ENCODE data around the gene NDUFS2.
A peak's percentile ranks its signal among the peaks of the same experiment; 100 is the strongest.

NDUFS2 gene

DNA sequence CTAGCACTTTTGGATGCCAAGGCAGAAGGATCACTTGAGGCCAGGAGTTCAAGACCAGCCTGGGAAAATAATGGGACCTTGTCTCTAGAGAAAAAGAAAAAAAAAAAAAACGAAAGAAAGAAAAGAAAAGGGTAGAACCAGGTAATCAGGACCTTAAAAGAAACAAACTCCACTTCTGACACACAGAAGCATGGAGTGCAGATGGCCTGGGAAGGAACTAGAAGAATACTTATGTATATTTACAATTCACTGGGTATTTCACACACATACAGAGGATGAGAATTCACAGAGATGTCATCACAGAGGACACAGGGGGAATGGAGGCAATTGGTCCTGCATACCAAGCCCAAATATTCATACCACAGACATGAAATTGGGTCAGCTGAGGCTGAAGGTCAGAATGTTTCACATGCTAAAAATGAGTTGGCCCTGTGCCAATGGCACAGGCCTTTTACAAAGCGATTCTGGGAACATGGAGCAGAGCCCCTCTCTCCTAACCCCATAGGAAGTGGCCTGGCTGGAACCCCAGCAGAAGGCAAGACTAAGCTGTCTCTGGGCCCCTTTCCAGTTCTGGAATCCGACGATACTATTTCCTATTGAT, 29.3 kb upstream of the NDUFS2 start:
- DNase-seq = no peak

GRCh38 chr1:161173711-161174110, 28.5 kb upstream of the NDUFS2 start:
- DNase-seq = no peak

DNA sequence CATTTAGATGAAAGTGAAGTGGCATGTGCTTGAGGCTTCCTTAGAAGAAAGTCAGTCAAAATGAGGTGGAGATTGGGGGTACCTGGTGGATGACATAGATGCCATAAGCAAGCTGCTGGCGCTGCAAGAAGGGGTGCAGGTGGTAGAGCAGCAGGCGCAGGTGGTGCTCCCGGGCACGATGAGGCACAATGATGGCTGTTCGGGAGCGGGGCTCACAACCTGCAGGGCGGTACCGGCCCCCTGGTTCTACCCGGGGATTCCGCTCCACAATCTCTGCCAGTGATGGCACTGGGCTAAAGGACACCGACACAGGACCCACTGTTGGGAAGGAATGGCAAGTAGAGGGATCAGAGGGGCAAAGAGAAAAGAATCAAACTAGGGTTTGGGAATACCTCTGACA, 27.3 kb upstream of the NDUFS2 start:
- DNase-seq = no peak

- DNase-seq = no peak
Measured at GRCh38 chr1:161175771-161176453, 26.3 kb upstream of the NDUFS2 start.

DNA sequence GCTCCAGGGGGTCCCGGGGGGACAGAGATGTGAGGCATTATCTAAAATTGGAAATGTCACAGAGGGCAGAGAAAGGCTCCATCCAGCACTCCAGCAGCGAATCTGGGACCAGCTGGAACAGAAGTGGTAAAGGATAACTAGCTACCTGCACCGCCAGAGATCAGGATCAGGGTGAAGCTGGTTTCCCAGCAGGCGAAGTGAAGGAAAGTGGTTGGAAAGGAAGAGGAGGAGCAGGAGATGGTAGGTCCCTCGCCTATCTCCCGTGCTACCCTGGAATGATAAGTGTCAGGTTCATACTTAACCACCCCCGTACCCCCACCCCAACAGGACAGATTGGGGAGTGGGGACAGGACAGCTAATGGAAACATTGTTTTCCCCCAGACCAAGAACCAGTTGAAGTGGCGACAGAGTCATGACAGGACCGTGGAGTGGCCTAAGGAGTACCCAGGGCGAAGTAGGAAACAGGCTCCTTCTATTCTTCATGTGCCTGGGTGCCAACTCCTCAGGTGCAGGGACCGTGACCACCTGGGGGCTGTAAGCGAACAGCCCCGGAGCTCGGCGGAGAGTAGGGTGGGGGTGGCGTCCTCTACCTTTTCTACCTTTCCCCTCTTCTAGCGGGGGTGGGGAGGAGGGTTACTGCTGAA, 25.6 kb upstream of the NDUFS2 start:
- DNase-seq = no peak

DNA sequence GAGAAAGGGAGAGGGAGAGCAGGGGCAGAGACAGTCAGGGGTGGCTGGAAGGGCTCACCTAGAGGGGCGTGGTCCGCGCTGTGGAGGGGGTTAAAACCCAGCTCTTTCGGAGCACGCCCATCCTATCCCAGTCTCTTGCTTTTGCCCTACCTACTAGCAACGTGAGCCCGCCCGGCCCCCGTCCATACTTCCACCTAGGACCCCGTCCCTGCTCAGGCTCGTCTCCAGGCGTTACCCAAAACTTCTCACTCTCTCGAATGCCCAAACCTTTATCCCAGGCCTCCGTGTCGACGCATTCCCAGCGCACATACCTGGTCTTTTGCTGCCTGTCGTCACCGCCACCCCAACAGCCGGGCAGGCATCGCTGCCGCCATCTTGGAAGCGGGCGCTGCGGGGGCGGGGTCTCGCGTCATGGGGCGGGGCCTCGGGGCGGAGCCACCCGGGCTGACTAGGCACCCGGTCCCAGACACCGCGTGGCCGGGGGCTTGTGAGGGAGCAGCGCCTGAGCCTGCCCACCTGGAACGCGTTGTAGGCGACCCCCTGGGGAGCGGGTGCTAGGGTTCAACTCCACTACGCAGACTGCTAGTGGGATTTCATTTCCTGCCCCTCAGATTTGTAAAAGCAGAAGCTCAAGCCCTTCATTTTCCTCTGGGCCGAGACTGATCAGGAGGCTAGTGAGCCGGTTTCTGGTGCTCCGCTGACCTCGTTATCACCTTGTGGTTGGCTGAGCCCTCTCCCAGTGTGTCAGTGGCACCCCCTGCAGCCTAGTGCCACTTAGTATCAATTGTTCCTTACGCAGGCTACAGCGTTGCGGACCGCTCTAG, 24.8 kb upstream of the NDUFS2 start, which contains the start of gene B4GALT3:
TSS of gene B4GALT3 (minus strand) at position 396 of the 824 bp plus-strand sequence. CDS start 1,447 bp downstream, outside the sequence.
- DNase-seq = peak; percentile 88

DNA sequence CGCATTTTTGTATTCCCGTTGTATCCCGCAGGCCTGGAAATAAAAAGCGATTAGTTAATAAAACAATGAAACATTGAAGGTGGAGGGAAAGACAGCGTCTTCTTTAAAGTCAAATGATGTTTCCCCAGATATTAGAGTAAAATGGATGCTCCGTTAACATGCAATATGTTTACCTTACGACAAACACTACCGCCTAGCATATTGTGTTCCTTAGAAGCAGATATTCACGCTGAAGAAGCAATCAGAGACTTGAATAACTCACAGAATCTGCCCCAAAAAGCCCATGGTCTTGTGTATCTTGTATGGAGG, 24.3 kb upstream of the NDUFS2 start:
- DNase-seq = no peak

DNA sequence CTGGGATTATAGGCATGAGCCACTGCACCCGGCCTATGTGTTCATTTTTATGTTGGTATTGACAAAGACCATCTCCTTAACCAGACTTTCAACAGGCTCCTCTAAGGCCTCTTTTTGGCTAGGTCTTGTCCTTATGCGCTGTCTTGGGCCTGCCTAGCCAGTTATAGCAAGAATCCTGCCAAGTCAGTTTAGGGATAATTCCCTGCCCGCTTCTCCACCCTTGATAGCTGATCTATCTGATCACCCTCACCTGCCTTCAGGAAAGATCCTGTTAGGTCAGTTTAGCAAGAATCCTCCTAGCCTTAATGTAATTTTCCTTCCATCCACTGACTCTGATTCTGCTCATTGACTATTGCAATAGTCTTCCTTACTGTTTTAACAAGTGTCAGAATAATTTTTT, 22.5 kb upstream of the NDUFS2 start:
- no peak for DNase-seq

GRCh38 chr1:161180639-161181038, 21.5 kb upstream of the NDUFS2 start:
- no peak for DNase-seq

DNA sequence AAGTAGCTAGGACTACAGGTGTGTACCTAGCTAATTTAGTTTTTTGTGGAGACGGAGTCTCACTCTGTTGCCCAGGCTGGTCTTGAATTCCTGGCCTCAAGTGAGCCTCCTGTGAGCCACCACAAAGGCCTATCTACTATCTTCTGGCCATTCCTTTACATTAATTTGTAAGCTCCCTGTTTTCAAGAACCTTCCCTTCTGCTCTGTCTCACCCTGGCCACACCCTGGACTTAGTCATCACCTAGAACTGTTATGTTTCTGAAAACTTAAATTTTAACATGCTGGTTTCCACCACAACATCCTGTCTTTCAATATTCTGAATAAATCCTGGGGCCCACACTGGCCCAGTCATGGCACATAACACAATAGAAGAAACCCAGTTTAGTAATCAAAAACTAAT, 20.0 kb upstream of the NDUFS2 start:
- no peak for DNase-seq

DNA sequence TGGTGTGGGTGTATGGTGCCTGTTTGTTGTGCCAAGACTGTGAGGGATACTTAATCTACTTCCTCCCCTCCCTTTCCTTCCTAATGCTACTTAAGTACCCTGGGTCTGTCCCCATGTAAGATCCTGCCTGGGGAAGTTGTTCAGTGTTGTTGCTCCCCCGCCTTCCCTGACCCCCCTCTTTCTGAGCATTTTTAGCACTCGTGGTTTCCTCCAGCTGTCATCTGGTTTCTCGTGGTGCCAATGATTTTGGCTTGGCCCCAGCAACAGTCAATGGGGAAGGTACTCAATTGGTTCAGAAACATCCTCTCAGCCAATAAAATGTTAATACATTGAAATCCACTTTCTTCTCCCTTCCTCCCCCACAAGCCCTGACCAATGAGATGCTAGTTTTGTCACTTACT, 16.9 kb upstream of the NDUFS2 start:
- peak; percentile 81 for DNase-seq

DNA sequence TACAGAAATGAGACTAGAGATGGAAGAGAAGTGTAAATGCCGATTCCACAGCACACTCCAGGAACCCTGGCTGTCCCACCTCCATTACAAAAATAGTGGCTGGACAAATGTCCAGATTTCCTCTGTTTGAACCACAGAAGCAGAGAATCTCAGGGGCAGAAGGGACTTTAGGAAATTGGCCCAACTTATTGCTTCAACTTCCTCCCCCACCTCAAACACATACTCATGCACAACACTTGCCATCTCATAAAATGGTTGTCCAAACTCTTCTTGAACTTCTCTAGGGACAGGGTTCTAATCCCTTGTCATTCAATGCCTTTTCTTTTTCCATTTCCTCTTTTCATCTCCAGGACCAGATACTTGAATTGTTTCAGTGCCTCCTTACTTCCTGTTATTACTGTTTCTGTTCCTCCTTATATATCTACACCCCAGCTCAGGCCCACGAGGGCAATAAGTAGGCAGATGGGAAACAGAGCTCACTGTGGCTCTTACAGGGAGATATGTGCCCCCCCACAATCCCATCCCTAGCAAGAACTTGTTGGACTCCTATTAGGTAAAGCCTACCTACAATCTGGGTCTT, 16.3 kb upstream of the NDUFS2 start:
- DNase-seq = no peak

- no peak for DNase-seq
Measured at GRCh38 chr1:161187311-161187710, 14.9 kb upstream of the NDUFS2 start.

- no peak for DNase-seq
Measured at GRCh38 chr1:161188381-161188780, 13.8 kb upstream of the NDUFS2 start.

DNA sequence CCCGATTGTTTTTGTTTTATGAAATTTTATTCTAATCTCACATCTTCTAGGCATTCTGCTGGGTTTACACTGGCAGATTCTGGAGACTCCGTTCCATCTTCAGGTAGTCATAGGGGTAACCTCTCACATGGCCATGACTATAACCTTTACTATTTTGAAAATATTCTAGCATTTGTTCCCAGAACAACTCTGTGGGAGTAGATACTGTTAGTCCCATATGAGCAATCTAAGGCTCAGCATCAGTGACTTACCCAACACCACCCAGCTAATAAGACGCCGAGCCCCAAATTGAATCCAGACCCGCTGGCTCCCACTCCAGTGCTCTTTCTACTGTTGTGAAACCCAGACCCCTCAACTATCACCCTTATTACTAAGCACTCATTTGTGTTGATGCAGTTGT, 13.1 kb upstream of the NDUFS2 start:
- DNase-seq = no peak

GRCh38 chr1:161190962-161191521, 11.1 kb upstream of the NDUFS2 start:
- DNase-seq = no peak

DNA sequence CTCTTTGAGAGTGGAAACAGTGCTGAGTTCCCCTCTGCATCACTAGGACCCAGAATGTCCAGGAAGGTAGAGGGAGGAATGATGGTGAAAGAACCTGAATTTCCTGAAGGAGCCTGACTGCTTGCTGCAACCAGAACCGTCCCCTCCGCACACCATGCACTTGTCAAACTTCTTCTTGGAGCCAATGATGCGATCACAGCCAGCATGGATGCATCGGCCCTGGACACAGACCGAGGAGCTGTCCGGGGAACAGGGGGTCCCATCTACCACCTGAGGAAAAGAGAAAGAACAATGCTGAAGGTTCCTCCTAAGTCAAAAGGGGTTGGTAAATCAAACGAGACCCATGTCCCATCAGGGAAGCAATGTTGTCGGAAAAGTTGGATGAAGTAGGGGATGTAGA, 10.2 kb upstream of the NDUFS2 start:
- DNase-seq = no peak

DNA sequence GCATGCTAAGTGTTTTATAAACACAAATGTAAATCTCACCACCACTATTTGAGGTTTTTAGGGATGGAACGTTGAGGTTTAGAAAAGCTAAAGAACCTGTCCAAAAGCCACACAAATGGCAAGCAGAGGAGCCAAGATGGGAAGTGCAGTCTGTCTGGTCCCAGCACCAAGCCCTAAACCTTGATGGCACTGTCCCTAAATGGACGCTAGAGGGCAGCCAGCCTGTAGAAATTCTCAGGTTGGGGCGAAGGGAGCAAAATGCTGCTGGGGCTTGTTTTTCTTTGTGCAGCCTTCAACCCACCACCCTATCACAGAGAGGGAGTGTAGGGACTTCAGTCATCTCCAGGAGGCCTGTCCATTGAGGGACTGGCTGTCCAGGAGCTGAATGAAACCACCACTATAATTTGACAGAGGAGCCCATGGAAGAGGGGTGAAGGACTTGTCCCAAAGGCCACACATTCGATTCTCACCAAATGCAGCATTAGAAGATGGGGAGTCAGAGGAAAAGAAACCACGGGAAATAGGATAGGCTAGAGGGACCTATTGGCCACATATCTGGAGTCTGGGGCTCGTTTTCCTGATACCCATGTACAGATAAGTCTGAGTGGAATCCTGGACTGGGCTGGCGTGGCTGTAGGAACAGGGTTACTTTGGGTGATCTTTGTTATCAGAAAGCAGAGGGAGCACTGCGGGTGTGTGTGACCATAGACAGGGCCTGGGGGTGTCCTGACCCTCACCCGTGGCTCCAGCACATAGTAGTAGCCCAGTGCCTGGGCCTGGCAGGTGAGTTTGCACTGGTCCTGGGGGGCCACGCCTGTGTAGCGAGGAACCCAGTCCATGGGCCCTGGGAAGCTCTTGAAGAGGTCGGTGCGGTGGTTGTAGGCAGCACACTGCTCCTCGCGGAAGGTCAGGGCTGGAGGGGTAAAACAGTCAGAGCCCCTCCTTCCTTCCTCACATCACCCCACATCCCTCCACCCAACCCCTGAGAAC, 9.4 kb upstream of the NDUFS2 start:
- peak; percentile 41 for DNase-seq

DNA sequence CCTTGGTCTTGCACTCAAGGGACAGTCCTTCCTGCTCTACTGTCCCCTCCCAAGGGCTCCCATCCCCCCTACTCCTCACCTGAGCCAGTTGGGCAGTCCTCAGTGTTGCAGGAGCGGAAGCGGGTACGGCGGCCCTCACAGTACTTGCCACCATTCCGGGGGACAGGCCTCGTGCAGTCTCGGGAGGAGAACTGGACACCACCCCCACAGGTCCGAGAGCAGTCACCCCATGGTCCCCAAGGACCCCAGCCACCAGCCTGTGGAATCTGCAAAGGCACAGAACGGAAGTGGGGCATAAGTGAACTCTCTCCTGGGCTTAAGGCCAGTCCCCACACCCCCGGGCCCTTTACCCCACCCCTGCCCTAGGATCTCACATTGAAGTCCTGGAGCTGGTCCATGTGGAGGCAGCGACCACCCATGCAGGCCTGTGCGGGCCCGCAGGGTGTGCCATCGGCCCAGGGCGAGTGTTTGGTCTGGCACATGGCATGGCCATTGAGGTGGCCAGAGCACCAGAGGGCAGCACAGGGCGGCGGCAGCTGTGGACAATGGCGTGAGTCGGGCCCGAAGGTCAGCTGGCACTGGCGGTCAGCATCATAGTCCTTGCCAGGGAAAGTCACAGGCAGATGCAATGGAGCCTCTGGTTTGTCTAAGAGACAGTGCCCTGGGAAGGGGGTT, 8.5 kb upstream of the NDUFS2 start:
- DNase-seq = no peak

GRCh38 chr1:161195171-161195570, 7.0 kb upstream of the NDUFS2 start:
- DNase-seq = no peak

DNA sequence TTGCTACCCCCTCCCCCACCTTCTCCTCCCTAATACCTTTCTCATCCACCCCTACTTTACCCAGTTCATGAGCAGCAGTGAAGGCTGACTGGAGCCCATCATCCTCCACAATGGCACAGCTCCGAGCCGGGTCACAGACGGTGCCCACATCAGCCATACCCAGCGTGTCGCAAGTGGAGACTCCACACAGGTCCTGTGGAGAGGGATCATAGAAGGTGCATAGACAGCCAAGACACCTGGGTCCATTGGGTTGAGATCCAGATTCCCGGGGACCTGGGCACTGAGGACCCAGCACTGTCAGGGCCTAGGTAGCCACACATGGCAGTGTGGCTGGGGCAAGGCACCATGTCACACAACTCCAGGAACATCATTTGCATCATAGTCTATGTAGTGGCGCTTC, 6.1 kb upstream of the NDUFS2 start:
- no peak for DNase-seq

Measured in NCI-H2171 (cell line).